GM19239 (cell line): Measurements from ENCODE around the gene ARHGEF7.
A peak's percentile ranks its signal among the peaks of the same experiment; 100 is the strongest.

Experiments
- DNase-seq: peaks from one replicate; pipeline ENCODE4 v3.0.0; 2011; ENCODE audit warnings: low spot score; ENCODE audit not compliant: insufficient read length
- FAIRE-seq: peaks from 2 replicates; lab custom pipeline; 2011; peaks lifted over from hg19 to GRCh38; lab: Jason Lieb, UNC

ARHGEF7 gene

DNA sequence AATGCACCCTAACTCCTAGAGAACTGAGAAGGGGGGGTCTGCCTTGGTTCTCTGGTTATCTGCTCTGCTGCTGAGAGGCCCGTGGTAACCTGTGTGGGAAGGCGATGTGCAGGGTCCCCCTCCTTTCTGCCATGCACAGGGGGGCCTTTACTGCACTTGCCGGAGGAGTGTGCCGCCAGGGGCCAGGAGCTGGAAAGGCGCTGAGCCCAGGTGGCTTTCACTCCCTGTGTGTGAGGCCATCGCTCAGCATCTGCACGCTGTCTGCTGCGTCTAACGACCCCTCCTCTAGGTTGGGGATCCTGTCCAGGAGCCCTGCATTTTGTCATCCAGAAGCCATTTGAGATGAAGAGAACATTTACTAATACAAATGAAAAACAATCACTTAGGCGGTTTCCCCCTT, 168.3 kb downstream of the ARHGEF7 start:
- no peak for FAIRE-seq

GRCh38 chr13:111283991-111284390, 168.9 kb downstream of the ARHGEF7 start:
- FAIRE-seq, result no peak
- DNase-seq, result no peak

More for the DNA sequence above, 168.3 kb downstream of the ARHGEF7 start:
- DNase-seq, result no peak

- DNase-seq, result no peak
- FAIRE-seq, result no peak
Observed at GRCh38 chr13:111284565-111284964, 169.5 kb downstream of the ARHGEF7 start.

DNA sequence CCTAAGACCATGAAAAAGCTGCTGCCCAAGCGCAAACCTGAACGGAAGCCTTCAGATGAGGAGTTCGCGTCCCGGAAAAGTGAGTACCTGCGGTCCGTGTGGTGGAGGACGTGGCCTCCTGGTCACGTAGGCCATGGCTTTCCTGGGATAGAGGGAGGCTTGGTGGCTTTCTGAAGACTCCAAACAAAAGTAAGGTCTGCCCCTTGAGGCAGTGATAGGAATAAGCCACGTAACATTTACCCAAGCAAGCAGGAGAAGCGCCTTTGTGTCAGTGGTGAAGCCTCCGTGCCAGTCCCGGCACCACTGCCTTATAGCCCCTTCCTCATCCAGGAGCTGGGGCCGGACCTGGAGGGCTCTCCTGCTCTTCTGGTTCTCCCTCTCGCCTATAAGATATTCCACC, 171.1 kb downstream of the ARHGEF7 start:
- no peak for DNase-seq
- no peak for FAIRE-seq

GRCh38 chr13:111286749-111287148, 171.6 kb downstream of the ARHGEF7 start:
- DNase-seq (no peak), FAIRE-seq (no peak)

DNA sequence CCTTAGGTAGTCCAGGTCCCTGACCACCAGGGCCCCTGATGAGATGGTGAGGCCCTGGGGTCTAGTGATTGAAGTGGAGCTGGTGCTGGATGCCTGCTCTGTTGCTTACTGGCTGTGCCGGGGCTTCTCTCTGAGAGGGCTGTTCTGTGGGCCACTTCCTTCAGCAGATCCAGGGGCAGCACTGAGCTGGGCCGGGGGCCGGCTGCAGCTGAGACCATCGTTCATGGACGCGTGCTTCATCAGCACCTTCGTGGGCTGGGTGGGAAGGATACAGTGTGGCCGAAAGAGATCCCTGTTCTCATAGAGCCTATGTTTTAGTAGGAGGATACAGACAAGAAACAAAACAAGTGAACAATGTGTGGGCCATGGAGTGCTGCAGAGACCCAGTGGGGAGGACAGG, 172.1 kb downstream of the ARHGEF7 start:
- FAIRE-seq, result no peak

GRCh38 chr13:111288276-111288675, 173.2 kb downstream of the ARHGEF7 start:
- no peak for FAIRE-seq
- DNase-seq, result no peak

More for the DNA sequence above, 172.1 kb downstream of the ARHGEF7 start:
- no peak for DNase-seq

DNA sequence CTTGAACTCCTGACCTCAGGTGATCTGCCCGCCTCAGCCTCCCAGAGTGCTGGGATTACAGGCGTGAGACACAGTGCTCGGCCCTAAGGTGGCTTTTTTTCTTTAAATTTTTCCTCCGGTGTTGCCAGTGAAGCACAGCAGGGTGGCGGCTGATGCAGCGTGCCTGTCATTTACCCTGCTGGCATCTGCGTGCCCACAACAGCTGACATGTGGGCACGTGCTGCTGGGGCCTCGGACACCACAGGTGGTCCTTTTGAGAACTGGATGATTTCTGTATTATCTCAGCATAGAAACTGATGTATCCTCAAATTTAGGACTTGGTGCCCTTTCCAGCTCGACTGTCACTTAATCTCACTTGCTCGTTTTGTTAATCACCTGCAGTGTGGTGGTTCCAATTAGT, 174.1 kb downstream of the ARHGEF7 start:
- FAIRE-seq (no peak), DNase-seq (no peak)

- FAIRE-seq, result no peak
Observed at GRCh38 chr13:111291908-111292307, 176.8 kb downstream of the ARHGEF7 start.

DNA sequence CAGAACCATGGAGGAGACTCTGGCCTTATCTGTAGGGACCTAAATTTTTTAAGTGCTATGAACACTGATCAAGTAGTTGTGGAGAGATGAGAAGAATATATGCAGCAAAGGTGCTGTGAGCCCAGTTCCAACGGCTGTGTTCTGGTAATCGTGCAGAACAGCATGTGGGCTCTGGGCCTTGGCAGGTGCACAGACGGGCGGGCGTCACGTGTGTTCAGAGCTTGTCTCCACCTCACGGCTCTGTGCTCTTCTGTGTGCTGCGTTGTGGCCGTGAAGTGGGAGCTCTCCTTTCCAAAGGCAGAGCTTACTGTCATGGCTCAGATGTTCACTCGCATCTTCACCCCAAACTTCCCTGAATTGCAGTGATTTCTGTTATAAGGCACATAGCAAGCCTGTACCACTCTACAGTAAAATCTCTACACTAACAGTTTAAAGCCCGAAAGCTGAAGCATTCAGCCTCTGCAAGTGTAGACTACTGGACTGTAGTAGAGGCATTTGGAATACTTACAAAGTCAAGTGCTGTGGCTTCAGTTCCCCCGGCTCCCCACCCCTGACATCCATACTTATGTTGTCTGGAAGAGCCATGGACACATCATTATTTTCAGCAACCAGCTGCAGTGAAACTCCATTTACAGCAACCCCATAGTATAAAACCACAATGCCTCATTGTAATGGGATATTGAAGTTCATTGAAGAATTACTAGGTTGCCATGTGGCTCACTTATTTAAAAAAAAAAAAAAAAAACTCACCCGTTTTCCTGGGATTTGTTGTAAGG, 177.8 kb downstream of the ARHGEF7 start:
- no peak for FAIRE-seq

More at GRCh38 chr13:111291908-111292307, 176.8 kb downstream of the ARHGEF7 start:
- no peak for DNase-seq

GRCh38 chr13:111295886-111296285, 180.8 kb downstream of the ARHGEF7 start:
- FAIRE-seq, result no peak
- DNase-seq, result no peak

More for the DNA sequence above, 177.8 kb downstream of the ARHGEF7 start:
- no peak for DNase-seq

- FAIRE-seq (no peak), DNase-seq (no peak)
Observed at GRCh38 chr13:111296417-111296816, 181.3 kb downstream of the ARHGEF7 start.

DNA sequence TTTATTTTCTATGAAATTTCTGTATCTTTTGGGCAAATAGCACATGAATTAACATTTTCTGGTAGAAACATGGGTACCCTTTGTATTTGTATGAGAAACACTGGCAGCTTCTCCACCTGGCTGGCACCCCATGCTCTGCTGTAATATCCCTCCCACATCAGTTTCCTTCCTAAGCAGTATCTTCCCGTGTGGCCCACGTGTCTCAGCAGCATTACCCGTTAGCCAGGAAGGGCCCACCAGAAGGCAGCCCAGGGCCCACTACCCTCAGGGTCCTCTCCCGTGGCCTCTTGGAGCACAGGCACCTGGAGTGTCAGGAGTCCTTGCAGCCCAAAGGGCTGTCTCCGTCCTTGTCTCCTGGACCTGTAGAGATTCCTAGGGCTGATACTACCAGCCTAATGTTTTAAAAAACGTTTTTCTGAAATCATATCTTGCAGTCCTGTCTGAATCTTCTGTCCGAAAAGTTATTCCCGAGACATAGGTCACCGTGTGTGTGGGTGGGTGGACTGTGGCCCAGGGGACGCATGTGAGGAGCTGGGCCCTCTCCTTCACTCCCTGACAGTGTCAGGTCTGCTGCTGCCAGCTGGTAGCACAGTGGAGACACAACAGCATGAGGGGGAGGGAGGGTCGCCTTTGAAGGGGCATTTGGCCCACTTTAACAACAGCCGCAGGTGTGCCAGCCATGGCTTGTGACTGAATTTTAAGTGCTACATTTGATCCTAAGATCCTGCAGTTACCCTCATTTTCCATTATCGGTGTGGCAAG, 183.3 kb downstream of the ARHGEF7 start:
- no peak for FAIRE-seq
- no peak for DNase-seq

- DNase-seq, result no peak
- FAIRE-seq, result no peak
Observed at GRCh38 chr13:111302045-111302726, 187.1 kb downstream of the ARHGEF7 start.

DNA sequence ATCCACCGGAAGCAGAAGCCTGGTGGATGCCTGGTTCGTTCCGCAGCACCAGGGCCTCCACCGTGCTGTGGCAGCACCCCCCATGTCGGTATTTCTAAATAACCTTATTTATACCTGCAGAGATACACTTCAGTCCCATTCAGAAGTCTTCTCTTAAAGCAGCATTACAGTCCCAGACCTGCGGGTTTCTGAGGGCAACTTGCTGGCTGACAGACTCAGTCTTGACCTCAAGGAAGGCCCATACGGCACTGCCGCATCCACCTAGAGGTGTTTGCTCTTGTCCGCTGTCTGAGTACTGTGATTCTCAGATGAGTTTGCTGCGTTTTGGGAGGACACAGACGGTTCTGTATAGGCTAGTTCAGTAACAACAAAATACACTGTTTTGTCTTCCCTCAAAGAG, 188.4 kb downstream of the ARHGEF7 start:
- no peak for FAIRE-seq
- no peak for DNase-seq

DNA sequence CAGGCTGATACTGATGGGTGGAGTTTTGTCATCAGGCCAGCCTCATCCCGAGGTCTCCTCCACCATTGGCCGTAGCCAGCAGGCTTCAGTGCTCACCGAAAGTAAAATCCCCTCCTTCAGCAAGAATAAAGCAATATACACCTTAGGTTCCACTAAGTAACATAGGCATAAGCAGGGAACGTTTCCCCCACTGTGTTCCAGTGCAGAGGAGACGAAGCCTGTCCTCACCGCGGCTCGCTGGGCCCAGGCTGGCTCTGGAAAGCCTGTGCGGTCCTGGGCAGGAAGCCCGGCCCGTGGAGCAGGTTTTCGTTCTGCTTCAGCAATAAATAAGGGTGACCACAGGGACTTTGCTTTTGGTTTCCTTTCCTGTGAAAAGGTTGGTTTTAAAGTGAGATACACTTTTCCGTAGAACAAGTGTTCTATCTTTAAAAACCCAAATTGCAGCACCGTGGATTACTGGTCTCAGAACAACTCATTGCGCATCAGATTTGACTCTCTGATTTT, 189.0 kb downstream of the ARHGEF7 start:
- FAIRE-seq, result peak; percentile 90

GRCh38 chr13:111304603-111305289, 189.6 kb downstream of the ARHGEF7 start:
- FAIRE-seq (peak; percentile 87), DNase-seq (no peak)

More for the DNA sequence above, 189.0 kb downstream of the ARHGEF7 start:
- peak; percentile 65 for DNase-seq

- DNase-seq (no peak), FAIRE-seq (no peak)
Observed at GRCh38 chr13:111312944-111313590, 198.0 kb downstream of the ARHGEF7 start.

- no peak for FAIRE-seq
- DNase-seq, result no peak
Observed at GRCh38 chr13:111313911-111314425, 198.9 kb downstream of the ARHGEF7 start.
